Nephron (organoid): ENCODE data around the gene MGAT3.

Source experiments
- H3K27ac Mint-ChIP-seq, 3 experiments: 2 replicates each; pipeline ENCODE4 v1.8.0; 2020; ENCODE audit warnings: mixed read lengths in 3 of 3, mild to moderate bottlenecking in 2 of 3, moderate library complexity in 1 of 3
- H3K27me3 Mint-ChIP-seq: 2 replicates; pipeline ENCODE4 v1.8.0; 2021; ENCODE audit warnings: low read depth, mild to moderate bottlenecking, moderate library complexity, mixed read lengths
- H3K36me3 Mint-ChIP-seq: 2 replicates; pipeline ENCODE4 v1.8.0; 2020; ENCODE audit warnings: low read depth, mixed read lengths
- H3K4me1 Mint-ChIP-seq: 2 replicates; pipeline ENCODE4 v1.8.0; 2020; ENCODE audit warnings: mixed read lengths
- H3K4me3 Mint-ChIP-seq, 3 experiments: 2 replicates each; pipeline ENCODE4 v1.8.0; 2020; ENCODE audit warnings: mild to moderate bottlenecking in 3 of 3, mixed read lengths in 3 of 3, moderate library complexity in 2 of 3
- H3K9me3 Mint-ChIP-seq: 2 replicates; pipeline ENCODE4 v1.8.0; 2020; ENCODE audit warnings: mixed read lengths
- TF ChIP-seq, protein P1 (sequence below), 3 experiments: fragments of 200-600 bp; sonication (generic); IDR thresholded peaks; one replicate each; pipeline ENCODE4 v1.5.0; 2021; ENCODE audit warnings: antibody characterized with exemption in 3 of 3; ENCODE audit not compliant: unreplicated experiment in 3 of 3

Gene MGAT3

DNA sequence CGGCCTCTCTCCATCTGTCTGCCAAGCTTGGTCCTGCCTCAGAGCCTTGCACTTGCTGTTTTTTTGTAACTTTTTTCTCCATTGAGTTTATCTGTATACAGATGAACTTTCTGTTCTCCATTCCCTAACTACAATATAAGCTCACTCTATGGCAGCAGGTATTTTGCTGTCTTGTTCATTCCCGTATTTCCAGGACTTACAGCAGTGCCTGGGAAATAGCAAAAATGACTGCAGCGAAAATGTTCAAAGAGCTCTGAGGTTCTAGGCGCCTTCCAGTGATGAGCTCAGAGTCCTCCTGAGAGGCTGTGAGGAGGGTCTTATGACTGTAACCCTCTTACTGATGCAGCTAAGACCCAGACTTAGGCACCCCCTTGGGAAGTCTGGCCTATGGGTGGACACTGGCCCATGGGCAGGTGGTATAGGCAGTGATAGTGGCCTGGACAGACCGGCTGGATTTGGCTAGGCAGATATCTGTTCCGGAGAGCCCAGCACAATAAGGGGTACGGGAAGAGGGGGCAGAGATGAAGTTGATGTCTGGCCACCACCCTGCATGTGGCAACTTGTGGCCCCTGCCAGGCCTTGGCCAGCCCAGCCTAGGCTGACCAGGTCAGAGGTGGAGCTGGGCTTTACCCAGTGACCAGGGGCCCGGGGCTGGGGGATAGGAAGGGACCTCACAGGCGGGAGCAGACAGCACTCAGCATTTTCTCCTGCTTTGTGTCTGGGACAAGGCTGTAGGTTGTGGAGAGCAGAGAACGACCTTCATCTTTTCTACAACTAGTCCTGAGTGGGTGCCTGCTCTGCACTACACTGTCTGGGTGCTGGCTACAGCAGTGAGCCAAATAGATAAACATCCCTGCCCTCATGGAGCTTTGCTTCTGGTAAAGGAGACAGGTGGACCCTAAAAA is 68.2 kb downstream of the MGAT3 start:
- H3K27ac Mint-ChIP-seq: peak overlapping the region; percentile 67 to 88 (median 86)
- TF ChIP-seq, protein P1, sequence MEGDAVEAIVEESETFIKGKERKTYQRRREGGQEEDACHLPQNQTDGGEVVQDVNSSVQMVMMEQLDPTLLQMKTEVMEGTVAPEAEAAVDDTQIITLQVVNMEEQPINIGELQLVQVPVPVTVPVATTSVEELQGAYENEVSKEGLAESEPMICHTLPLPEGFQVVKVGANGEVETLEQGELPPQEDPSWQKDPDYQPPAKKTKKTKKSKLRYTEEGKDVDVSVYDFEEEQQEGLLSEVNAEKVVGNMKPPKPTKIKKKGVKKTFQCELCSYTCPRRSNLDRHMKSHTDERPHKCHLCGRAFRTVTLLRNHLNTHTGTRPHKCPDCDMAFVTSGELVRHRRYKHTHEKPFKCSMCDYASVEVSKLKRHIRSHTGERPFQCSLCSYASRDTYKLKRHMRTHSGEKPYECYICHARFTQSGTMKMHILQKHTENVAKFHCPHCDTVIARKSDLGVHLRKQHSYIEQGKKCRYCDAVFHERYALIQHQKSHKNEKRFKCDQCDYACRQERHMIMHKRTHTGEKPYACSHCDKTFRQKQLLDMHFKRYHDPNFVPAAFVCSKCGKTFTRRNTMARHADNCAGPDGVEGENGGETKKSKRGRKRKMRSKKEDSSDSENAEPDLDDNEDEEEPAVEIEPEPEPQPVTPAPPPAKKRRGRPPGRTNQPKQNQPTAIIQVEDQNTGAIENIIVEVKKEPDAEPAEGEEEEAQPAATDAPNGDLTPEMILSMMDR (IDR thresholded peaks at IDR 0.05; ENCODE audit: unreplicated experiment in 3 of 3): no peak
- H3K4me1 Mint-ChIP-seq: peaks cover 69% of the 10 kb centered on the region
- no peaks in the 10 kb centered on the region for H3K9me3 Mint-ChIP-seq
- H3K36me3 Mint-ChIP-seq: peaks cover 48% of the 10 kb centered on the region
- peak overlapping the region; percentile 69 to 85 (median 80) for H3K4me3 Mint-ChIP-seq
- H3K27me3 Mint-ChIP-seq: peaks cover 6% of the 10 kb centered on the region

DNA sequence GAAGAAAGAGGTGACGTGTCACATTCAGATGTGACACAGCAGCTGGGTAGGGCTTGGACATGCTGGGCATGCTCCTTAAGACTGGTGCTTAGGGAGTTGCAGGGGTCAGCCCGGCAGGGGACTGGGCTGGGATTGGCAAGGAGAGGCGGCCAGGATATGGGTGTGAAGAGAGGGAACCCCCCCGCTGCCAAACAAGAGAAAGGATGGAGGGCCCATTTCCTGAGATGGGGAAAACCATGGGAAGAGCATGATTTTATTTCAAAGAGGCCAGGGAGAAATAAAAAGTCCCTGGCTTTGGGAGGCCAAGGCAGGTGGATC is 68.8 kb downstream of the MGAT3 start:
- H3K27me3 Mint-ChIP-seq: peaks cover 3% of the 10 kb centered on the region
- H3K9me3 Mint-ChIP-seq: no peaks in the 10 kb centered on the region
- peaks cover 51% of the 10 kb centered on the region for H3K36me3 Mint-ChIP-seq
- TF ChIP-seq, protein P1 (IDR thresholded peaks at IDR 0.05; ENCODE audit: unreplicated experiment in 3 of 3): no peak
- H3K27ac Mint-ChIP-seq: peak overlapping the region; percentile 48 to 86 (median 67)
- H3K4me1 Mint-ChIP-seq: peaks cover 73% of the 10 kb centered on the region
- H3K4me3 Mint-ChIP-seq: peak overlapping the region; percentile 47 to 80 (median 69)

DNA sequence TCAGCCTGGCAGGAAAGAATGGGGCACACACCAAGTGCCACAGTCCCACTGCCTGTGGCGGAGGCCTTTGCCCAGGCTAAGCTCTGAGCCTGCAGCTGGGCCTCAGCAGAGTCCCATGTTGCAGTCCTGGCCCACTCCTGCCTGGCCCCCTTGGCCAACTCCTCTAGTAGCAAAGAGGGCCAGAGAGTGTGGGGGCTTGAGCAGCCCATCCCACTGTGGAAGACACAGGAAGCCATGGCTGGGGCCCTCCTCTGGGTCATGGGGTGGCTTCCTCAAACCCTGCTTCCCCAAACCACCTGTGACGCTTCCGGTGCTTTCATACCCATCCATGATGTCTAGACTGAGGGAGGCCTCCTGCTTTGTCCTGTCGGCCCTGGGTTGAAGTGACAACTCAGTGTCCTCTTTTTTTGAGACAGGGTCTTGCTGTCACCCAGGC is 69.9 kb downstream of the MGAT3 start:
- peaks cover 50% of the 10 kb centered on the region for H3K36me3 Mint-ChIP-seq
- H3K27me3 Mint-ChIP-seq: peaks cover 3% of the 10 kb centered on the region
- TF ChIP-seq, protein P1 (IDR thresholded peaks at IDR 0.05; ENCODE audit: unreplicated experiment in 3 of 3): no peak
- H3K9me3 Mint-ChIP-seq: no peaks in the 10 kb centered on the region
- peak overlapping the region in 2 of 3 experiments; percentile 48 to 80 for H3K27ac Mint-ChIP-seq
- H3K4me3 Mint-ChIP-seq: no peak overlapping the region
- peaks cover 81% of the 10 kb centered on the region for H3K4me1 Mint-ChIP-seq

DNA sequence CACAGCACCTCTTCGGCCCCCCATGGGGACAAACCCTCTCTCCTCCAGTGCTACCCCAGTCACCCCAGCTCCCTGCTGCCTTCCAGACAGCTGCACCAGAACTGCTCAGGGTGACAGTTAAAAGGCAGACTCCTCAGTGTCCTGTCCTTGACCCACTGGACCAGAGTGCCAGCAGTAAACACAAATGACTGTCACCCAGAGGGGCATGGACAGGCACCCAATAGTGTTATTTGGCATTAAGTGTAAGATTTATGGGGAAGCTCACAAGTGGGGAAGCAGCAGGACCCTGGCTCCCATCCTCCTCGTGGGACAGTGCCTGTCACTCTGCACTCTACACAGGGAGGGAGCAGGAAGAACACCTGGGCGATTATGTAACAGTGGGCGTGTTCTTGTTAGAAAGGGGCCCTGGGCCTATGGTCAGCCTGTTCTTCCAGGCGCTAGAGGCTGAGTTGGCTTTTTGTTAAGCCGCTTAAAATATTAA is 70.7 kb downstream of the MGAT3 start:
- TF ChIP-seq, protein P1 (IDR thresholded peaks at IDR 0.05; ENCODE audit: unreplicated experiment in 3 of 3): no peak
- peaks cover 43% of the 10 kb centered on the region for H3K36me3 Mint-ChIP-seq
- H3K4me3 Mint-ChIP-seq: peak overlapping the region in 2 of 3 experiments; percentile 29 to 32

DNA sequence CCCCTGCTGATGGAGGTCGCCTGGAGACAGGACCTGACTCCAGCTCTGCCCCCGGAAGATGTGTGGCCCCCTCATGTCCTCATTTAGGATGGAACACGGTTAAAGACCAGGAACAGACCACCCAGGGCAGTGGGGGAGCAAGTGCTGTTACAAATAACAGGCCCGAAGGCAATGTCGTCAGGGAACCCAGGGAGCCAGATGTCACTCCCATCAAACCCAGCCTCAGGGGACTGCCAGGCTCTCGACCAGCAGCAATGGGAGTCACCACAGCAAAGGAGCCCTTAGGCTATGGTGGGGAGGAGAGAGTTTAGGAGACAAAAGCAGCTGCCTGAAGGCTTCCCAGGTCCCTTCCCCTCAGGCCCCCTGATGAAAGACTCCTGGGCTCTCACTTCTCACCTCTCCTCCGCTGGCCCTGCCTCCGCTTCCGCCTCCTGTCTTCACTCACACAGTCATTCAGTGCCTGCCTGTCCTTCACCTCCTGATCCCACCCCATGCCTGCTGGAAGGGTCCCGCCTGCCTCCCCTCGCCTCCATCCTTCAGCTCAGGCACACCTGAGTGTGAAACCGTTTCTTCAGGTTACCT is 71.4 kb downstream of the MGAT3 start:
- Mint-ChIP-seq H3K9me3 (no peaks in the 10 kb centered on the region), H3K4me1 (peaks cover 76% of the 10 kb centered on the region), H3K36me3 (peaks cover 36% of the 10 kb centered on the region), H3K27me3 (no peaks in the 10 kb centered on the region), H3K27ac (peak overlapping the region; percentile 27 to 75 (median 68)), H3K4me3 (peak overlapping the region; percentile 29 to 38 (median 32))
- TF ChIP-seq, protein P1 (IDR thresholded peaks at IDR 0.05; ENCODE audit: unreplicated experiment in 3 of 3): no peak

More for the DNA sequence above, 70.7 kb downstream of the MGAT3 start:
- Mint-ChIP-seq H3K27me3 (peaks cover 3% of the 10 kb centered on the region), H3K9me3 (no peaks in the 10 kb centered on the region), H3K27ac (peak overlapping the region; percentile 27 to 75 (median 68)), H3K4me1 (peaks cover 79% of the 10 kb centered on the region)
